GM23338 (cell line): ENCODE data around the gene UGT1A7. TPM values are rescaled to one million over a fixed set of nuclear protein-coding genes. Genes with fewer than 3 reads are reported as not detected.

ENCODE experiments used
- ATAC-seq: fragments of 200-7000 bp; cut with Tn5 transposase; 3 replicates; pipeline ENCODE4 v1.9.1; 2020
- DNase-seq: peaks from one replicate; pipeline ENCODE4 v3.0.0-alpha.2; 2015; ENCODE audit warnings: low spot score
- H2AFZ ChIP-seq: fragments of 200-600 bp; sonication (generic); 2 replicates; pipeline ENCODE4 v1.8.0; 2016; ENCODE audit warnings: antibody characterized with exemption, mild to moderate bottlenecking, moderate library complexity
- H3F3A ChIP-seq: fragments of 200-600 bp; sonication (generic); replicated peaks from 2 replicates; pipeline ENCODE4 v1.8.0; 2017; ENCODE audit warnings: antibody characterized with exemption, mixed run types, low read depth
- H3K27ac ChIP-seq: fragments of 200-600 bp; sonication (generic); 2 replicates; pipeline ENCODE4 v1.6.1; 2016; ENCODE audit warnings: low read depth
- H3K27me3 ChIP-seq: fragments of 200-600 bp; sonication (generic); 2 replicates; pipeline ENCODE4 v1.8.0; 2016; ENCODE audit warnings: mild to moderate bottlenecking, mixed run types, moderate library complexity; ENCODE audit not compliant: insufficient read depth
- H3K36me3 ChIP-seq: fragments of 200-600 bp; sonication (generic); 2 replicates; pipeline ENCODE4 v1.8.0; 2016; ENCODE audit warnings: mild to moderate bottlenecking; ENCODE audit not compliant: insufficient read depth
- H3K4me1 ChIP-seq: fragments of 200-600 bp; sonication (generic); 2 replicates; pipeline ENCODE4 v1.8.0; 2016; ENCODE audit warnings: mild to moderate bottlenecking, moderate library complexity; ENCODE audit not compliant: insufficient read depth
- H3K4me2 ChIP-seq: fragments of 200-600 bp; sonication (generic); 2 replicates; pipeline ENCODE4 v1.7.1; 2017; ENCODE audit warnings: mixed run types
- H3K4me3 ChIP-seq: fragments of 200-600 bp; sonication (generic); 2 replicates; pipeline ENCODE4 v1.6.1; 2016; ENCODE audit warnings: mixed run types
- H3K79me2 ChIP-seq: fragments of 200-600 bp; sonication (generic); replicated peaks from 2 replicates; pipeline ENCODE4 v1.8.0; 2017; ENCODE audit warnings: mild to moderate bottlenecking; ENCODE audit not compliant: insufficient read depth
- H3K9me2 ChIP-seq: fragments of 200-600 bp; sonication (generic); 2 replicates; pipeline ENCODE4 v1.8.0; 2017; ENCODE audit not compliant: insufficient read depth
- H4K20me1 ChIP-seq: fragments of 200-600 bp; sonication (generic); replicated peaks from 2 replicates; pipeline ENCODE4 v1.8.0; 2017; ENCODE audit warnings: mild to moderate bottlenecking; ENCODE audit not compliant: insufficient read depth
- H3K27ac Mint-ChIP-seq: 2 replicates; pipeline ENCODE4 v1.8.0; 2020; ENCODE audit warnings: inconsistent platforms, mild to moderate bottlenecking, moderate library complexity, mixed read lengths
- H3K27me3 Mint-ChIP-seq: 3 replicates; pipeline ENCODE4 v1.8.0; 2022; ENCODE audit warnings: low read depth, mild to moderate bottlenecking, moderate library complexity, mixed read lengths, inconsistent platforms; ENCODE audit not compliant: insufficient read depth, poor library complexity
- H3K36me3 Mint-ChIP-seq: 3 replicates; pipeline ENCODE4 v1.8.0; 2021; ENCODE audit warnings: low read depth, mild to moderate bottlenecking, inconsistent platforms, moderate library complexity, mixed read lengths
- H3K4me1 Mint-ChIP-seq: 3 replicates; pipeline ENCODE4 v1.8.0; 2020; ENCODE audit warnings: mild to moderate bottlenecking, inconsistent platforms, mixed read lengths
- H3K4me3 Mint-ChIP-seq: 3 replicates; pipeline ENCODE4 v1.8.0; 2021; ENCODE audit warnings: moderate library complexity, mild to moderate bottlenecking, inconsistent platforms, mixed read lengths
- H3K9me3 Mint-ChIP-seq: 3 replicates; pipeline ENCODE4 v1.8.0; 2020; ENCODE audit warnings: moderate library complexity, mild to moderate bottlenecking, inconsistent platforms, mixed read lengths
- EZH2 ChIP-seq: fragments of 200-600 bp; sonication (generic); IDR thresholded peaks from one replicate; pipeline ENCODE4 v1.8.0; 2017; ENCODE audit warnings: antibody characterized with exemption, mild to moderate bottlenecking, low read depth; ENCODE audit not compliant: unreplicated experiment
- EZH2phosphoT487 ChIP-seq: fragments of 200-600 bp; sonication (generic); IDR thresholded peaks from one replicate; pipeline ENCODE4 v1.8.1; 2018; ENCODE audit warnings: antibody characterized with exemption; ENCODE audit not compliant: unreplicated experiment
- POLR2AphosphoS5 ChIP-seq: IDR thresholded peaks from 2 replicates; pipeline ENCODE4 v1.6.1; 2016; ENCODE audit warnings: antibody characterized with exemption, low read depth
- STAT1 ChIP-seq: IDR thresholded peaks from one replicate; pipeline ENCODE4 v1.6.1; 2016; ENCODE audit warnings: antibody characterized with exemption; ENCODE audit not compliant: unreplicated experiment
- ZNF114 ChIP-seq: fragments of 250-450 bp; sonication (Bioruptor Pico); IDR thresholded peaks from 2 replicates; pipeline ENCODE4 v1.5.0; 2020; ENCODE audit warnings: mild to moderate bottlenecking, moderate library complexity
- polyA plus RNA-seq: library from polyadenylated mRNA; unstranded; fragments of >200 nt; fragmentation: Nextera tagmentation; extraction: Ambion mirVana; gene quantifications from 2 replicates; pipeline ENCODE4 v1.2.1, GENCODE V29; 2016
- total RNA-seq: library from RNA; depleted of rRNA; stranded (reverse); fragments of >200 nt; shearing (Covaris generic); gene quantifications from 2 replicates; pipeline ENCODE4 v1.2.3, GENCODE V29; 2014
- TF ChIP-seq, protein P1 (sequence below): IDR thresholded peaks from 2 replicates; pipeline ENCODE4 v1.6.1; 2016; ENCODE audit warnings: antibody characterized with exemption
- TF ChIP-seq, protein P2 (sequence below): fragments of 250-450 bp; sonication (Bioruptor Pico); IDR thresholded peaks from 2 replicates; pipeline ENCODE4 v1.5.0; 2020; ENCODE audit warnings: mild to moderate bottlenecking, moderate library complexity
- TF ChIP-seq, protein P3 (sequence below), 2 experiments: fragments of 200-600 bp in 1 of 2; sonication (generic) in 1 of 2; conservative IDR thresholded peaks; 2 replicates each; pipeline versions ENCODE4 v1.5.1 to v1.6.1; 2016 to 2017; ENCODE audit warnings: antibody characterized with exemption in 2 of 2, low read depth in 2 of 2, mild to moderate bottlenecking in 2 of 2, moderate library complexity in 1 of 2

The UGT1A7 gene
- total and polyA plus RNA-seq, 2 experiments from 2014 or later = not detected

DNA sequence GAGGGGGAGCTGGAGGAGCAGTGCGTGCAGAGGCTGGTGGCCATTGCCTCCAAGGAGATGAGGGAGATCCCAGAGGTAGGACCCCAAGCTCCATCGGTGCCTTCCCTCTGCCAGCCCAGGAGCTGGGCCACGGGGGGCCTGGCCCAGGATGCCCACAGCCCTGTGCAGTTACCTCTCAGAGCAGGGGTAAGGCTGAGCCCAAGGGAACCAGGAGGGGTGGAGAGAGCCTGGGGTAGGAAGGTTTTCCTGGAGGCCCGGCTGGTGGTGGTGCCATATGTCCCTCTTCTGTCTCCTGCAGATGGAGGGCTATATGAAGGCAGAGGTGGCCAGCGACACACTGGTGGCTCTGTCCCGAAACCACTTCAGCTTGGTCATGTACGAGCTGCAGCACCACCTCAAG, 107.9 kb downstream of the UGT1A7 start:
- H3K9me3 Mint-ChIP-seq = peaks cover 12% of the 10 kb centered on the region; the same call in 2 of the 3 replicates
- H3K27ac ChIP-seq = no peak overlapping the region
- no peaks in the 10 kb centered on the region for H3K27me3 ChIP-seq
- DNase-seq = no peak
- TF ChIP-seq EZH2phosphoT487 = no peak
- TF ChIP-seq, protein P1, sequence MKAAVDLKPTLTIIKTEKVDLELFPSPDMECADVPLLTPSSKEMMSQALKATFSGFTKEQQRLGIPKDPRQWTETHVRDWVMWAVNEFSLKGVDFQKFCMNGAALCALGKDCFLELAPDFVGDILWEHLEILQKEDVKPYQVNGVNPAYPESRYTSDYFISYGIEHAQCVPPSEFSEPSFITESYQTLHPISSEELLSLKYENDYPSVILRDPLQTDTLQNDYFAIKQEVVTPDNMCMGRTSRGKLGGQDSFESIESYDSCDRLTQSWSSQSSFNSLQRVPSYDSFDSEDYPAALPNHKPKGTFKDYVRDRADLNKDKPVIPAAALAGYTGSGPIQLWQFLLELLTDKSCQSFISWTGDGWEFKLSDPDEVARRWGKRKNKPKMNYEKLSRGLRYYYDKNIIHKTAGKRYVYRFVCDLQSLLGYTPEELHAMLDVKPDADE = no peak
- no peak overlapping the region for H3K4me3 ChIP-seq
- H4K20me1 ChIP-seq = no peaks in the 10 kb centered on the region
- H3K27me3 Mint-ChIP-seq = peaks cover 11% of the 10 kb centered on the region
- H3K4me2 ChIP-seq = no peak overlapping the region
- no peaks in the 10 kb centered on the region for H3K36me3 ChIP-seq
- no peak overlapping the region for H3K4me3 Mint-ChIP-seq
- H2AFZ ChIP-seq = no peak overlapping the region
- ATAC-seq = no peak
- no peaks in the 10 kb centered on the region; the same call in 2 of the 3 replicates for H3K4me1 Mint-ChIP-seq
- H3F3A ChIP-seq = no peaks in the 10 kb centered on the region
- no peak overlapping the region for H3K27ac Mint-ChIP-seq
- H3K79me2 ChIP-seq = no peaks in the 10 kb centered on the region
- H3K9me2 ChIP-seq = no peaks in the 10 kb centered on the region
- H3K36me3 Mint-ChIP-seq = no peaks in the 10 kb centered on the region; the same call in 2 of the 3 replicates
- no peaks in the 10 kb centered on the region for H3K4me1 ChIP-seq

DNA sequence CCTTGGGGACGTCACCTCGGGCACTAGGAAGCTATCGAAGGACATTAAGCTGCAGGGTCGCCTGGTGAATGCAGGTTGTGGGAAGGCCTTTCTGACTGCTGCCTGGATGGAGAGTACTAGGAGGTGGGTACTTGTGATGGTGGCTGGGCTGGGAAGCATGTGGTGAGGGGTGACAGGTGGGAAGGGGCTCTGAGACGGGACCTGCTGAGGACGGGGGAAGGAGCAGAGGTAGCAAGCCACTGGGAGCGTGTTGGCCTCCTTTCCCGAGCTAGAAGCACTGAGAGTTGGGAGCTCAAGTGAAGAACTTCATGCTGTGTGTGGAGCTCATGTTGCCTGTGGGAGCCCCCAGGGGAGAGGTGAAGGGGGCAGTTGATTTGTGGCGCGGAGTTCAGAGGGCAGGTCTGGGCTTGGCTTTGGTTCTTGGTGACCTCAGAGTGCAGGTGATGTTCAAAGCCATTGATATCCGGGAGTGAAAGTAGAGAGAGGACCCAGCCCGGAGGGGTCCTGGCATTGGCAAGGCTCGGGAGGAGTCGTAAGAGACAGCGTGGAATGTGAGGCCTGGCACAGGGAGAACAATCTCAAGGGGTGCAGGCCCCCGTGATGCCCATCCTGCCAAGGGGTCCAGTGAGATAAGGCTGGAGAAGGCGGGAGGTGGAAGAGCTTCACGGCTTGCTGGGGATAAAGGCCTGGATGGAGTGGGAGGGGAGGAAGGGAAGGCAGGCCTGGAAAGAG, 109.6 kb downstream of the UGT1A7 start:
- DNase-seq (no peak), ATAC-seq (no peak)
- no peak overlapping the region for H3K4me3 Mint-ChIP-seq
- no peaks in the 10 kb centered on the region; the same call in 2 of the 3 replicates for H3K4me1 Mint-ChIP-seq
- Histone ChIP-seq H3K36me3 (no peaks in the 10 kb centered on the region), H3K4me1 (no peaks in the 10 kb centered on the region), H3K9me2 (no peaks in the 10 kb centered on the region), H3K27ac (no peak overlapping the region), H3F3A (no peaks in the 10 kb centered on the region), H3K4me3 (no peak overlapping the region), H3K27me3 (no peaks in the 10 kb centered on the region), H4K20me1 (no peaks in the 10 kb centered on the region), H3K4me2 (no peak overlapping the region), H2AFZ (no peak overlapping the region), H3K79me2 (no peaks in the 10 kb centered on the region)
- H3K36me3 Mint-ChIP-seq = no peaks in the 10 kb centered on the region; the same call in 2 of the 3 replicates
- no peak overlapping the region for H3K27ac Mint-ChIP-seq
- H3K27me3 Mint-ChIP-seq = peaks cover 11% of the 10 kb centered on the region
- H3K9me3 Mint-ChIP-seq = peaks cover 12% of the 10 kb centered on the region
- TF ChIP-seq EZH2 (no peak), STAT1 (no peak), POLR2AphosphoS5 (no peak), ZNF114 (CRISPR knock-in tag) (no peak)
- TF ChIP-seq, protein P1 = no peak
- TF ChIP-seq, protein P2, sequence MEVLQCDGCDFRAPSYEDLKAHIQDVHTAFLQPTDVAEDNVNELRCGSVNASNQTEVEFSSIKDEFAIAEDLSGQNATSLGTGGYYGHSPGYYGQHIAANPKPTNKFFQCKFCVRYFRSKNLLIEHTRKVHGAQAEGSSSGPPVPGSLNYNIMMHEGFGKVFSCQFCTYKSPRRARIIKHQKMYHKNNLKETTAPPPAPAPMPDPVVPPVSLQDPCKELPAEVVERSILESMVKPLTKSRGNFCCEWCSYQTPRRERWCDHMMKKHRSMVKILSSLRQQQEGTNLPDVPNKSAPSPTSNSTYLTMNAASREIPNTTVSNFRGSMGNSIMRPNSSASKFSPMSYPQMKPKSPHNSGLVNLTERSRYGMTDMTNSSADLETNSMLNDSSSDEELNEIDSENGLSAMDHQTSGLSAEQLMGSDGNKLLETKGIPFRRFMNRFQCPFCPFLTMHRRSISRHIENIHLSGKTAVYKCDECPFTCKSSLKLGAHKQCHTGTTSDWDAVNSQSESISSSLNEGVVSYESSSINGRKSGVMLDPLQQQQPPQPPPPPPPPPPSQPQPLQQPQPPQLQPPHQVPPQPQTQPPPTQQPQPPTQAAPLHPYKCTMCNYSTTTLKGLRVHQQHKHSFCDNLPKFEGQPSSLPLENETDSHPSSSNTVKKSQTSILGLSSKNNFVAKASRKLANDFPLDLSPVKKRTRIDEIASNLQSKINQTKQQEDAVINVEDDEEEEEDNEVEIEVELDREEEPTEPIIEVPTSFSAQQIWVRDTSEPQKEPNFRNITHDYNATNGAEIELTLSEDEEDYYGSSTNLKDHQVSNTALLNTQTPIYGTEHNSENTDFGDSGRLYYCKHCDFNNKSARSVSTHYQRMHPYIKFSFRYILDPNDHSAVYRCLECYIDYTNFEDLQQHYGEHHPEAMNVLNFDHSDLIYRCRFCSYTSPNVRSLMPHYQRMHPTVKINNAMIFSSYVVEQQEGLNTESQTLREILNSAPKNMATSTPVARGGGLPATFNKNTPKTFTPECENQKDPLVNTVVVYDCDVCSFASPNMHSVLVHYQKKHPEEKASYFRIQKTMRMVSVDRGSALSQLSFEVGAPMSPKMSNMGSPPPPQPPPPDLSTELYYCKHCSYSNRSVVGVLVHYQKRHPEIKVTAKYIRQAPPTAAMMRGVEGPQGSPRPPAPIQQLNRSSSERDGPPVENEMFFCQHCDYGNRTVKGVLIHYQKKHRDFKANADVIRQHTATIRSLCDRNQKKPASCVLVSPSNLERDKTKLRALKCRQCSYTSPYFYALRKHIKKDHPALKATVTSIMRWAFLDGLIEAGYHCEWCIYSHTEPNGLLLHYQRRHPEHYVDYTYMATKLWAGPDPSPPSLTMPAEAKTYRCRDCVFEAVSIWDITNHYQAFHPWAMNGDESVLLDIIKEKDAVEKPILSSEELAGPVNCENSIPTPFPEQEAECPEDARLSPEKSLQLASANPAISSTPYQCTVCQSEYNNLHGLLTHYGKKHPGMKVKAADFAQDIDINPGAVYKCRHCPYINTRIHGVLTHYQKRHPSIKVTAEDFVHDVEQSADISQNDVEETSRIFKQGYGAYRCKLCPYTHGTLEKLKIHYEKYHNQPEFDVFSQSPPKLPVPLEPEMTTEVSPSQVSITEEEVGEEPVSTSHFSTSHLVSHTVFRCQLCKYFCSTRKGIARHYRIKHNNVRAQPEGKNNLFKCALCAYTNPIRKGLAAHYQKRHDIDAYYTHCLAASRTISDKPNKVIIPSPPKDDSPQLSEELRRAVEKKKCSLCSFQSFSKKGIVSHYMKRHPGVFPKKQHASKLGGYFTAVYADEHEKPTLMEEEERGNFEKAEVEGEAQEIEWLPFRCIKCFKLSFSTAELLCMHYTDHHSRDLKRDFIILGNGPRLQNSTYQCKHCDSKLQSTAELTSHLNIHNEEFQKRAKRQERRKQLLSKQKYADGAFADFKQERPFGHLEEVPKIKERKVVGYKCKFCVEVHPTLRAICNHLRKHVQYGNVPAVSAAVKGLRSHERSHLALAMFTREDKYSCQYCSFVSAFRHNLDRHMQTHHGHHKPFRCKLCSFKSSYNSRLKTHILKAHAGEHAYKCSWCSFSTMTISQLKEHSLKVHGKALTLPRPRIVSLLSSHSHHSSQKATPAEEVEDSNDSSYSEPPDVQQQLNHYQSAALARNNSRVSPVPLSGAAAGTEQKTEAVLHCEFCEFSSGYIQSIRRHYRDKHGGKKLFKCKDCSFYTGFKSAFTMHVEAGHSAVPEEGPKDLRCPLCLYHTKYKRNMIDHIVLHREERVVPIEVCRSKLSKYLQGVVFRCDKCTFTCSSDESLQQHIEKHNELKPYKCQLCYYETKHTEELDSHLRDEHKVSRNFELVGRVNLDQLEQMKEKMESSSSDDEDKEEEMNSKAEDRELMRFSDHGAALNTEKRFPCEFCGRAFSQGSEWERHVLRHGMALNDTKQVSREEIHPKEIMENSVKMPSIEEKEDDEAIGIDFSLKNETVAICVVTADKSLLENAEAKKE (CRISPR knock-in tag) = no peak
- TF ChIP-seq, protein P3, sequence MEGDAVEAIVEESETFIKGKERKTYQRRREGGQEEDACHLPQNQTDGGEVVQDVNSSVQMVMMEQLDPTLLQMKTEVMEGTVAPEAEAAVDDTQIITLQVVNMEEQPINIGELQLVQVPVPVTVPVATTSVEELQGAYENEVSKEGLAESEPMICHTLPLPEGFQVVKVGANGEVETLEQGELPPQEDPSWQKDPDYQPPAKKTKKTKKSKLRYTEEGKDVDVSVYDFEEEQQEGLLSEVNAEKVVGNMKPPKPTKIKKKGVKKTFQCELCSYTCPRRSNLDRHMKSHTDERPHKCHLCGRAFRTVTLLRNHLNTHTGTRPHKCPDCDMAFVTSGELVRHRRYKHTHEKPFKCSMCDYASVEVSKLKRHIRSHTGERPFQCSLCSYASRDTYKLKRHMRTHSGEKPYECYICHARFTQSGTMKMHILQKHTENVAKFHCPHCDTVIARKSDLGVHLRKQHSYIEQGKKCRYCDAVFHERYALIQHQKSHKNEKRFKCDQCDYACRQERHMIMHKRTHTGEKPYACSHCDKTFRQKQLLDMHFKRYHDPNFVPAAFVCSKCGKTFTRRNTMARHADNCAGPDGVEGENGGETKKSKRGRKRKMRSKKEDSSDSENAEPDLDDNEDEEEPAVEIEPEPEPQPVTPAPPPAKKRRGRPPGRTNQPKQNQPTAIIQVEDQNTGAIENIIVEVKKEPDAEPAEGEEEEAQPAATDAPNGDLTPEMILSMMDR (conservative IDR thresholded peaks at IDR 0.05; ENCODE audit: low read depth in 2 of 2) = no peak
